Fibroblast of villous mesenchyme (primary cell): Measurements from ENCODE around the gene DDX42. TPM values are rescaled to one million over a fixed set of nuclear protein-coding genes. Genes with fewer than 3 reads are reported as not detected.

ENCODE experiments used
- DNase-seq: peaks from one replicate; pipeline ENCODE4 v3.0.0-alpha.2; 2010; ENCODE audit warnings: low read depth
- H3K4me3 ChIP-seq: 2 replicates; pipeline ENCODE4 v1.5.1; 2011; ENCODE audit warnings: low read depth, mild to moderate bottlenecking, low read length
- CTCF ChIP-seq: IDR thresholded peaks from 2 replicates; pipeline ENCODE4 v1.5.1; 2012; ENCODE audit warnings: low read depth, mild to moderate bottlenecking, low read length; ENCODE audit not compliant: insufficient read depth
- total RNA-seq: library from RNA; depleted of rRNA; stranded (reverse); fragments of >200 nt; gene quantifications from 2 replicates; pipeline ENCODE4 v1.2.3, GENCODE V29; 2012

Gene DDX42
- total RNA-seq, result 85.0 and 85.9 TPM in 2 replicates

- peak within 1 kb of the TSS; percentile 94 for H3K4me3 ChIP-seq
- peak; percentile 75 for DNase-seq
- peak; percentile 21 for TF ChIP-seq CTCF
These were observed at the start of gene DDX42 for GRCh38 chr17:63774141-63774968. Gene DDX42, plus strand, starts transcription at chr17:63774170. Its CDS starts 12,880 bp downstream, at chr17:63787050.

- H3K4me3 ChIP-seq, result no peak overlapping the region
- no peak for DNase-seq
- TF ChIP-seq CTCF, result no peak
These were observed 38.3 kb upstream of the DDX42 start for GRCh38 chr17:63735691-63736090.

GRCh38 chr17:63740464-63741142, 33.4 kb upstream of the DDX42 start:
- TF ChIP-seq CTCF, result no peak
- peak overlapping the region; percentile 91 for H3K4me3 ChIP-seq
- peak; percentile 13 for DNase-seq

GRCh38 chr17:63741143-63741407, 32.9 kb upstream of the DDX42 start:
- H3K4me3 ChIP-seq, result peak overlapping the region; percentile 91
- DNase-seq, result no peak
- no peak for TF ChIP-seq CTCF

- H3K4me3 ChIP-seq, result peak within 1 kb of the TSS; percentile 91
- DNase-seq, result peak; percentile 96
- no peak for TF ChIP-seq CTCF
These were observed 32.4 kb upstream of the DDX42 start, which contains the start of gene STRADA for GRCh38 chr17:63741408-63742173. Gene STRADA, minus strand, starts transcription at chr17:63741799. Its CDS starts 13,430 bp downstream, at chr17:63728369.

- no peak overlapping the region for H3K4me3 ChIP-seq
- no peak for DNase-seq
- no peak for TF ChIP-seq CTCF
These were observed 22.2 kb upstream of the DDX42 start for GRCh38 chr17:63751806-63752205.
